ENCODE data around the gene CDK5RAP2.
"Not testable (repeated sequence)": the region's sequence is repeated elsewhere in the genome, so short reads cannot be mapped to it uniquely, and the experiment has no call there.

The CDK5RAP2 gene

GRCh38 chr9:120510816-120511215, 69.2 kb downstream of the CDK5RAP2 start:
- DNase-seq, result no peak

DNA sequence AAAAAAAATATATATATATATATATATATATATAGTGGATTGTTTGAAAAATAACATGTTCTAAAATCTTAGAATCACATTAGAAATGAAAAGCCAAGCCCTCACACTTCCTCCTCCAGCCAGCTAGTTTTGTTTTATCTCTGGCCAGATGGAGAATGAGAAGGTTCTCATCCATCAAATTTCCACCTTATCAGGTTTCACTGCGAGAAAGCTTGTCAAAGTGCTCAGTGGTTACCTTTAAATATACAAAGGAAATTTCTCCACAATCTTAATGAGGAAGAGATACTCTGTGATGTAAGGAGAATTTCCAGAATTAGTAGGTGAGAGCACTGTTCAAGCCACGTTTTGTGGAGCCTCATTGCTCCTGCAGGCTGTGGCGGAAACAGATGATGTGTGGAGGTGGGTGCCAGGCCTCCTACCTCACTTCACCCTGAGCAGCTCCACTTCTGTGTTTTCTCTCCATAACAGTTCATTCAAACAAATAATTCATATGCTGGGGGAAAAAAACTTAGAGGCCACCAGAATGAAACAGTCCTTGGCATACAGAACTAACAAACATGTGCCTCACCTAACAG, 71.9 kb downstream of the CDK5RAP2 start:
- DNase-seq, result no peak

DNA sequence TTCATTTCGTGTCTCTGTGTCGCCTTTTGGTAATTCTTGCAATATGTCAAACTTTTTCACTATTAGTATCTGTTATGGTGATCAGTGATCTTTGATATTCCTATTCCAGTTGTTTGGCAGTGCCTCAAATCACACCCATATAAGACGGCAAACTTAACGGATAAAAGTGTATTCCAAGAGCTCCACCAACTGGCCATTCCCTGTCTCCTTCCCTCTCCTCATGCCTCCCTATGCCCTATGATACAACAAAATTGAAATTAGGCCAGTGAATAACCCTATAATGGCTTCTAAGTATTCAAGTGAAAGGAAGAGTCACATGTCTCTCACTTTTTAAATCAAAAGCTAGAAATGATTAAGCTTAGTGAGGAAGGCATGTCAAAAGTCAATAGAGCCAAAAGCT, 74.8 kb downstream of the CDK5RAP2 start:
- no peak for DNase-seq

DNA sequence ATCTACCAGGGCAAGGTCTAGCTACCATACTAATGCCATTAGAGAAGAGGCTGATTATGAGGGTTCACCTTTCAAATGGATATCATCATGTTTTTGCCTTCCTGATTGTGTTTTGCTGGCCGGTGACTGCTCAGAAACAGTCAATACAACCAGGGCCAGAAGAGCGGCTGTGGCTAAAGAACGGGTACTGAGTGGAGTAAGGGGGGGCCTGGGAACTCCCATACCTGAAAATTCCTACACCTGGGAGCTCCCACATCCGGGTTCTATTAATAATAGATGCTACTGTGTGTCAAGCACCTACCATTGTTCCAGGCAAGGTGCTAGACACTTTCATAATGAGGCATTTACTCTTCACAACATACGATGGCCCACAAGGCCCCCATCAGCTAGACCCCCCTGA, 79.2 kb downstream of the CDK5RAP2 start:
- no peak for DNase-seq

DNA sequence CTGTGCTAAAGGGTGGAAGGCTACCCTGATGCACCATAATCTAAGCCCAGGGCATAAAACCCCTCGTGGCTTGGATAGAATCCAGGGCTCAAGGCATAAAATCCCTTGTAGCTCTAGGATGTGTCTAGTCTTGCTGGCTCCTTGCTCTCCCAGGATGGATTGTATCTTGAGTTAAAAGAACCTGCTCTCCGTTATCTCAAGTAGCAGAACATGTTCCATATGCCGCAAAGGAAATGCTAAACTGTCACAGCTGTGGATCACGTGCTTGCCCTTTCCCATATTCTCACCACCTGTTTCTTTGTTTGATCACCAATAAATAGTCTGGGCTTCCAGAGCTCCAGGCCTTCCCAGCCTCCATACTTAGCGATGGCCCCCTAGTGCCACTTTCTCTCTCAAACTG, 82.1 kb downstream of the CDK5RAP2 start:
- not testable (repeated sequence) for DNase-seq

DNA sequence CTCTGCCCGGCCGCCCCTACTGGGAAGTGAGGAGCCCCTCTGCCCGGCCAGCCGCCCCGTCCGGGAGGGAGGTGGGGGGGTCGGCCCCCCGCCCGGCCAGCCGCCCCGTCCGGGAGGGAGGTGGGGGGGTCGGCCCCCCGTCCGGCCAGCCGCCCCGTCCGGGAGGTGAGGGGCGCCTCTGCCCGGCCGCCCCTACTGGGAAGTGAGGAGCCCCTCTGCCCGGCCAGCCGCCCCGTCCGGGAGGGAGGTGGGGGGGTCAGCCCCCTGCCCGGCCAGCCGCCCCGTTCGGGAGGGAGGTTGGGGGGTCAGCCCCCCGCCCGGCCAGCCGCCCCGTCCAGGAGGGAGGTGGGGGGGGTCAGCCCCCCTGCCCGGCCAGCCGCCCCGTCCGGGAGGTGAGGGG, 83.5 kb downstream of the CDK5RAP2 start:
- not testable (repeated sequence) for DNase-seq

DNA sequence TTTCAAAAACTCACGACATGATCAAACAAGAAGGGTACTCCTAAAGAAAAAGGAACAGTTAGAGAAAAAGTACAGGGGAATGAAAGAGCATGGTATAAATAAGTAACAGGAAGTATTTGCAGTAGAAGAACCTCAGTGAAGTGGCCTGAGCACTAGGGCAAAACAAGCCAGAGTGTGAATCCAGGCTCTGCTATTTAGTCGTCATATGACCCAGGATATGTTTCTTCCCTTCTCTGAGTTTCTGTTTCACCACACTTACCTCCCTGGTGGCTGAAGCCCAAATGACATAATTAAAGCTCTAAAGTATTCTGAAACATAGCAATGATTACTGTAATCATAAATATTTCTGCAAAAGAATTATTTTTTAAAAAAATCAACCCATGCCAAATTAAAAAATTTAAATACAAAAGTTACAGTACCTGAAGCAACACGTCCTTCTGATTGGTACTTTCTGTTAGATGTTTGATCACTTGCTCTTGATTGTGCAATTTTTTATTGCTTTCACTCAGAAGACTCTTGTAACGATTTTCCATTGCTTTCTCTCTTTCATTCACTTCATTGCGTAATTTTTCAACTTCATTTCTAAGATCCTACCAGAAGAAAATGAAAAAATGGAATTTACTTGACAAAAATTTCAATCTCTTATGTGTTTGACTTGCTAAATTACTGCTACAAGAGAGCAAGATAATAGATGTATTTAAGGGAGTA, 88.9 kb downstream of the CDK5RAP2 start:
- no peak for DNase-seq

DNA sequence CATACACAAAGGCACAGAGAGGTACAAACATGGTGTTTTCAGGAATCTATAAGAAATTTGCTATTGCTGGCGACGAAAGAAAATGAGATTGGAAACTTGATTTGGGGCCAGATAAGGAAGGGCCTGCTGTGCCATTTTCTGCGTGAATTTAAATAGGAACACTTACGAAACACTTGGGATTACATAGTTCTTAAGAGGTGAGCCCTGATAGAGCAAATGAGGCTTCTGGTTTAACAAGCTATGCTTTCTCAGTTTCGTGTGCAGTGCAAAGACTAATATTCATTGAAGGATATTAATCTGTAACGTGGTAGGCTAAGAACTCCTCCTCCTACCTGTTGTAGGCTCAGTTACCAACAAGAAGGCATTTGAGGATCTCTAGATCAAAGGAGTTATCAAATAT, 93.1 kb downstream of the CDK5RAP2 start:
- no peak for DNase-seq

DNA sequence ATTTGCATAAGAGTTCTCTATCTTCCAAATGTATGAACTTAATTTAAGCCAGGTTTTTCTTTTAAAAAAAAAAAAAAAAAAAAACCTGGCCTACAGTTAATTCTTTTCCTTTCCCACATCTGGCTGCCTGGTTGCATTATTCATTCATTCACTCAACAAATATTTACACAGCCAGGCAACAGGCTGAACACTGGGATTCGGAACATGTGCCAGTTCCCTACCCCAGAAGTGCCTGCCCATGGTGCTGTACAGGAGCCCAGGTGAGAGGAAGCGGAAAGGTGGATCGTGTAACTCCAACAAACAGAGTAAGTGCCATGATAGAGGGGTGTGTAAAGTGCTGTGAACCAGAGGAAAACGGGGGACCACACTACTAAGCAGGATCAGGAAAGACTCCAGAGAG, 93.6 kb downstream of the CDK5RAP2 start:
- DNase-seq, result peak; percentile 77

- DNase-seq, result no peak
These were observed 94.2 kb downstream of the CDK5RAP2 start for GRCh38 chr9:120485788-120486187.

GRCh38 chr9:120484162-120484561, 95.8 kb downstream of the CDK5RAP2 start:
- DNase-seq, result no peak

GRCh38 chr9:120482424-120483186, 97.4 kb downstream of the CDK5RAP2 start:
- DNase-seq, result no peak

DNA sequence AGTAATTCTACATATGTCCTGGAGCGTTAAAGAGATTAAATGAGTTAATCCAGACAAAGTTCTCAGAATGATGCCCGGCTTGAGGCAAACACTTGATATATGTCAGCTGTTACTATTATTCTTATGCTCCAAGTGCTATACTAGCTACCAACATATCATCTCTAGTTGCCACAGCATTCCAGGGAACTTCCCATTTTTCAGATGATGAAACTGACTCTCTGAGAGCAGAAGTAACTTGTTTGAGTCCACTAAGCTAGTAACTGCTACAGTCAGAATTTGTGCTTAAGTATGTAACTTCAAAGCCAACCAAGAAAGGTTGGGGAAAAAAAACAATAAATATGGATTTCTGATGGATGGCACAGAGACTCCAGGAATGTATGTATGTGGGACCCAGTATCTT, 98.1 kb downstream of the CDK5RAP2 start:
- no peak for DNase-seq

DNA sequence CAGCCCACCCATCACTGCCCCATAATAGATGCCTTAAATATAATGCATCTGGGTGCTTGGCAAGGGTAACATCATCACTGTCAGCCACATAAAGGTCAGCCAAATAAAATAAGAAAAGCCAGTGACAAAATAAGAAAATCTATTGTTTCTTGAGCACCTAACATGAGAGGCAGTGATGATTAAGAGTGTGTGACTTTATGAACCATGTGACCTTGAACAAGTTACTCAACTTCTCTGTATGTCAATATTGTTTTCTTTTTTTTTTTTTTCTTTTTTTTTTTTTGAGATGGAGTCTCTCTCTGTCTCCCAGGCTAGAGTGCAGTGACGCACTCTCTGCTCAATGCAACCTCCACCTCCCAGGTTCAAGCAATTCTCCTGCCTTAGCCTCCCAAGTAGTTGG, 98.7 kb downstream of the CDK5RAP2 start:
- DNase-seq, result no peak

DNA sequence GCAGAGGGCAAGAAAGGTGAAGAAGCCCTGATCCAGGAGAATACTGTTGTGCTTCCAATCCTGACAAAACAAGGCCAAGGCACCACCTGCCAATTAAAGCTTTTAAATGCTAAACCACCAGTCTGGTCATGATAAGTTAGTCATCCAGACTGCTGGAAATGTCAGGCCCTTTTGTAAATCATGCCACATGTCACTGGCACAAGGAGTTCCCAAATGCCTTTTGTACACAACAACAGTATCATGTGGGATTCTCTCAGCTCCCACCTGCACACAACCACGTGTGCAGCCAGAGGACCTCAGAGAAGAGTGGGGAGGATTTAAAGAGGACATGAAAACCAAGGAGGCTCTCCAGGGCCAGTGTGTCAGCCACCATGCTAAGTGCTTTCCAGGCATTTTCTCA, 99.3 kb downstream of the CDK5RAP2 start:
- DNase-seq, result peak; percentile 22

GRCh38 chr9:120478208-120478607, 101.8 kb downstream of the CDK5RAP2 start:
- no peak for DNase-seq

DNA sequence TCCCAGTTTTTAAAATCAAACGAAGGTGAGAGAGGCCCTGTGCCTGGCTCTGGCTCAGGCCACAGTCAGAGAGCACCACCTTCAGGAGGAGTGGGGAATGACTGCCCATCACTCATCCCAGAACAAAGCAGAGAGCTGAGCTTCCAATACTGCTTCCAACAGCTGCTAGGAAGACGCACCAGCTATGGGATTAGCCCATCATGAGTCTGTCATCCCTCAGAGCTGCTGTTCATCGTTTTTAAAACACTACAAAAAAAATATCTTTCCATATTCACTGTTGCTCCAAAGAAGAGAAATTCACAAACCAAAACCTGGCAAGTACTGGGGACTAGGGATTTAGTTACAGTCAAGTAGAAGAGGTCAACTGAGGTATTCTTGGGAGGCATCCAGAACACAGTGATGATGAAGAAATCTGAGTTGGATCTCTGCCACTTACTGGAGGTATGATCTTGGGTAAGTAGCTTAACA, 102.4 kb downstream of the CDK5RAP2 start:
- DNase-seq, result peak; percentile 62

GRCh38 chr9:120475341-120475740, 104.6 kb downstream of the CDK5RAP2 start:
- DNase-seq, result no peak

GRCh38 chr9:120474591-120475243, 105.2 kb downstream of the CDK5RAP2 start:
- DNase-seq, result no peak

DNA sequence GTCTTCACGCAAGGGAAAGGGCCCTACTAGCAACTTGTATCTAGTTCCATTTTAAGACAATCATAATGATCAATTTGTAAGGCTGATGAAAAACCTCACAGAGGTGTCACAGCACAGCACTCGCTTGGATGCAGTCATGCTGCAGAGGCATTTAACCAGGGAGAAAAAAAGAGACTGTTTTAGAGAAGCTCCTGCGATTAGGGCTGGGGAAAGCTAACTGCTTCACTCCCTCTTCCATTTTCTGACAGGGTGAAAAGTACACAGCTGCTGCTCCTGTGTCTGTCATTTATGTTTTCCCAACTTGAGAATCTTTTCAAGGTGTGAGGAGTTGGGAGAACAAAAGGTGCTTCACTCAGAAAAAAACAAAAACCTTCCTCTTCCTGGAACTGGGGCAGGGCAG, 106.4 kb downstream of the CDK5RAP2 start:
- no peak for DNase-seq

DNA sequence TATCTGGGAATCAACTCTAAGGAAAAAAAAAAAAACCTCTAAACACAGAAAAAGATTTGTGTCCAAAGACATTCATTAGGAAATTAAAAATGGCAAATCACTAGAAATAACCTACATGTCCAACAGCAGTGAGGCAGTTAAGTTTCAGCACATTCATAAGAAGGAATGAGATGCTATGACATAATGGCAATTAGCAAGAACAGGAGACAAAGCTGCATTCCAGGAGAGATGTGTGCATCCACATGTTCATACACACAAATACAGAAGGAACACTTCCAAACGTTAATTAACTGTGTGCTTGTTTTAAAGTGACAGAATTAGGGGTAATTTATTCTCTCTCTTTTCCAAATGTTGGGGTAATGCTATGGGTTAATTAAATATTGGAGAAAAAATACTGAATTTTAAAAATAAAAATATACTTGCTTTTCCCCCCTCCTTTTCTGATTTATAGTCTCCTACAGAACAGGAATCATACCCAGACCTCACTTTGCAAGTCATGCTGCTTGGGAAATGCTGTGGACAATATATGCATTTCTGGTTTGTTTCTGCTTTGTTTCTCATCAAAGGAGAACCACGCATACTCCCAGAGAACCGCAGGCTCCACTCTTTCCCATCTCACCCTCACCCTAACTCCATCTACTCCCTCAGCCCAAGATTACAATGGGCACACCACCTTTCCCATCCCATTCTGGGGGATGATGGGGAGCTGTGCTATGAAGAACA, 114.1 kb downstream of the CDK5RAP2 start:
- no peak for DNase-seq

GRCh38 chr9:120464887-120465421, 115.0 kb downstream of the CDK5RAP2 start:
- no peak for DNase-seq
